Loucy (cell line): ENCODE measurements around the gene SHROOM2.

Experiments
- H2AFZ ChIP-seq: fragments of 200-600 bp; sonication (generic); 2 replicates; pipeline ENCODE4 v1.6.0; 2016; ENCODE audit warnings: antibody characterized with exemption, mild to moderate bottlenecking, low read length, moderate library complexity
- H3F3A ChIP-seq: fragments of 200-600 bp; 2 replicates; pipeline ENCODE4 v1.6.0; 2016; ENCODE audit warnings: antibody characterized with exemption, low read depth, mild to moderate bottlenecking
- H3K27me3 ChIP-seq: fragments of 200-600 bp; sonication (generic); 2 replicates; pipeline ENCODE4 v1.6.1; 2014; ENCODE audit warnings: low read length, mild to moderate bottlenecking; ENCODE audit not compliant: insufficient read depth, poor library complexity, severe bottlenecking
- H3K36me3 ChIP-seq: fragments of 200-600 bp; sonication (generic); 2 replicates; pipeline ENCODE4 v1.6.1; 2016; ENCODE audit warnings: low read length; ENCODE audit not compliant: insufficient read depth
- H3K4me1 ChIP-seq: fragments of 200-600 bp; sonication (generic); 2 replicates; pipeline ENCODE4 v1.5.1; 2014; ENCODE audit warnings: low read length, mild to moderate bottlenecking; ENCODE audit not compliant: insufficient read depth, poor library complexity, severe bottlenecking
- H3K4me2 ChIP-seq: fragments of 200-600 bp; sonication (generic); 2 replicates; pipeline ENCODE4 v1.6.0; 2014; ENCODE audit warnings: antibody characterized with exemption, low read length, low read depth, mild to moderate bottlenecking; ENCODE audit not compliant: poor library complexity, severe bottlenecking
- H3K4me3 ChIP-seq: fragments of 200-600 bp; sonication (generic); 2 replicates; pipeline ENCODE4 v1.5.1; 2014; ENCODE audit warnings: low read length, mild to moderate bottlenecking, mixed read lengths; ENCODE audit not compliant: poor library complexity, severe bottlenecking
- H3K79me2 ChIP-seq: fragments of 200-600 bp; sonication (generic); 2 replicates; pipeline ENCODE4 v1.6.1; 2014; ENCODE audit warnings: low read length; ENCODE audit not compliant: insufficient read depth
- H3K9ac ChIP-seq: fragments of 200-600 bp; sonication (generic); 2 replicates; pipeline ENCODE4 v1.6.0; 2014; ENCODE audit warnings: mild to moderate bottlenecking, low read depth, low read length, moderate library complexity; ENCODE audit not compliant: poor library complexity, severe bottlenecking
- H3K9me2 ChIP-seq: fragments of 200-600 bp; sonication (generic); replicated peaks from 2 replicates; pipeline ENCODE4 v1.6.1; 2016; ENCODE audit warnings: low read depth, low read length, mixed read lengths
- H3K9me3 ChIP-seq: fragments of 200-600 bp; sonication (generic); 2 replicates; pipeline ENCODE4 v1.6.1; 2014; ENCODE audit warnings: mild to moderate bottlenecking, antibody characterized with exemption, low read length, low read depth; ENCODE audit not compliant: insufficient read depth
- H4K20me1 ChIP-seq: fragments of 200-600 bp; sonication (generic); 2 replicates; pipeline ENCODE4 v1.6.0; 2014; ENCODE audit warnings: antibody characterized with exemption, low read length, mild to moderate bottlenecking; ENCODE audit not compliant: insufficient read depth, poor library complexity, severe bottlenecking
- EZH2phosphoT487 ChIP-seq: fragments of 200-600 bp; IDR thresholded peaks from 2 replicates; pipeline ENCODE4 v1.6.1; 2018; ENCODE audit warnings: antibody characterized with exemption, mild to moderate bottlenecking, moderate library complexity, borderline replicate concordance
- TF ChIP-seq, protein P1 (sequence below): fragments of 200-600 bp; sonication (generic); conservative IDR thresholded peaks from 2 replicates; pipeline ENCODE4 v1.5.1; 2014; ENCODE audit warnings: mild to moderate bottlenecking, antibody characterized with exemption, low read length

Gene SHROOM2

DNA sequence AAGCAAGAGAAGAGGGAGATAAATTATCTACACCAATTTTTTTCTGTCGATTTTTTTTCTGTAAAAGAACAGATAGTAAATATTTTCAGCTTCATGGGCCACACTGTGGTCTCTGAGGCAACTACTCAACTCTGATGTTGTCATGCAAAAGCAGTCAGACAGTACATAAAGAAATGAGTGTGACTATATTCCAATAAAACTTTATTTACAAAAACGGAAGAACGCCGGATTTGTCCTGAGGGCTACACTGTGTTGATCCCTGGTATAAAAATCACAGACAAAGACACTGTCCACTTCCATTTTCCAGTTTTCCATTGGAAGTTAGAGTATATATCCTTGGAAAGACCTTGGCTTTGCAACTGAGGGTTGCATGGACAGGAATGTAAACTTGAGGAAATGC is 38.6 kb upstream of the SHROOM2 start:
- TF ChIP-seq EZH2phosphoT487, result no peak
- TF ChIP-seq, protein P1, sequence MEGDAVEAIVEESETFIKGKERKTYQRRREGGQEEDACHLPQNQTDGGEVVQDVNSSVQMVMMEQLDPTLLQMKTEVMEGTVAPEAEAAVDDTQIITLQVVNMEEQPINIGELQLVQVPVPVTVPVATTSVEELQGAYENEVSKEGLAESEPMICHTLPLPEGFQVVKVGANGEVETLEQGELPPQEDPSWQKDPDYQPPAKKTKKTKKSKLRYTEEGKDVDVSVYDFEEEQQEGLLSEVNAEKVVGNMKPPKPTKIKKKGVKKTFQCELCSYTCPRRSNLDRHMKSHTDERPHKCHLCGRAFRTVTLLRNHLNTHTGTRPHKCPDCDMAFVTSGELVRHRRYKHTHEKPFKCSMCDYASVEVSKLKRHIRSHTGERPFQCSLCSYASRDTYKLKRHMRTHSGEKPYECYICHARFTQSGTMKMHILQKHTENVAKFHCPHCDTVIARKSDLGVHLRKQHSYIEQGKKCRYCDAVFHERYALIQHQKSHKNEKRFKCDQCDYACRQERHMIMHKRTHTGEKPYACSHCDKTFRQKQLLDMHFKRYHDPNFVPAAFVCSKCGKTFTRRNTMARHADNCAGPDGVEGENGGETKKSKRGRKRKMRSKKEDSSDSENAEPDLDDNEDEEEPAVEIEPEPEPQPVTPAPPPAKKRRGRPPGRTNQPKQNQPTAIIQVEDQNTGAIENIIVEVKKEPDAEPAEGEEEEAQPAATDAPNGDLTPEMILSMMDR, result no peak
- Histone ChIP-seq H3K36me3 (no peaks in the 10 kb centered on the region), H3K9me2 (no peaks in the 10 kb centered on the region), H3K4me3 (no peak overlapping the region), H3K4me1 (peaks cover 10% of the 10 kb centered on the region), H3K79me2 (no peaks in the 10 kb centered on the region), H3K4me2 (no peak overlapping the region), H3K9me3 (no peaks in the 10 kb centered on the region), H4K20me1 (no peaks in the 10 kb centered on the region), H3K9ac (no peak overlapping the region), H3K27me3 (peaks cover 14% of the 10 kb centered on the region), H3F3A (no peaks in the 10 kb centered on the region), H2AFZ (no peak overlapping the region)

DNA sequence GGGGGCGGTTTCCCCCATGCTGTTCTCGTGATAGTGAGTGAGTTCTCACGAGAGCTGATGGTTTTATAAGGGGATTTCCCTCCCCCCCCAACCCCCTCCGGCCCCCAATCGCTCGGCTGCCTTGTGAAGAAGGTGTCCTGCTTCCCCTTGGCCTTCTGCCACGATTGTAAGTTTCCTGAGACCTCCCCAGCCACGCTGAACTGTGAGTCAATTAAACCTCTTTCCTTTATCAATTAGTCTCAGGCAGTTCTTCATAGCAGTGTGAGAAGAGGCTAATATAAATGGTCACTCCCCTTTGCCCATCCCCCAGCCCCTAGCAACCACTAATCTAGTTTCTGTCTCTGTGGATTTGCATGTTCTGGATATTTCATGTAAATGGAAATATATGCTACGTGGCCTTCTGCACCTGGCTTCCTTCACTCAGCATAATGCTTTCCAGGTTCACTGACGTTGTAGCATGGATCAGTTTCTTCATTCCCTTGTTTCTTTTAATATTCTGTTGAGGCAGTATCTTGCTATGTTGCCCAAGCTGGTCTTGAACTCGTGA is 37.0 kb upstream of the SHROOM2 start:
- Histone ChIP-seq H3K79me2 (no peaks in the 10 kb centered on the region), H3K9me3 (no peaks in the 10 kb centered on the region), H3K4me2 (no peak overlapping the region), H3K36me3 (no peaks in the 10 kb centered on the region), H3K9me2 (no peaks in the 10 kb centered on the region), H3F3A (no peaks in the 10 kb centered on the region), H3K4me1 (peaks cover 10% of the 10 kb centered on the region), H3K4me3 (no peak overlapping the region), H3K27me3 (no peaks in the 10 kb centered on the region), H3K9ac (no peak overlapping the region), H2AFZ (no peak overlapping the region), H4K20me1 (no peaks in the 10 kb centered on the region)
- TF ChIP-seq, protein P1, result no peak
- no peak for TF ChIP-seq EZH2phosphoT487

DNA sequence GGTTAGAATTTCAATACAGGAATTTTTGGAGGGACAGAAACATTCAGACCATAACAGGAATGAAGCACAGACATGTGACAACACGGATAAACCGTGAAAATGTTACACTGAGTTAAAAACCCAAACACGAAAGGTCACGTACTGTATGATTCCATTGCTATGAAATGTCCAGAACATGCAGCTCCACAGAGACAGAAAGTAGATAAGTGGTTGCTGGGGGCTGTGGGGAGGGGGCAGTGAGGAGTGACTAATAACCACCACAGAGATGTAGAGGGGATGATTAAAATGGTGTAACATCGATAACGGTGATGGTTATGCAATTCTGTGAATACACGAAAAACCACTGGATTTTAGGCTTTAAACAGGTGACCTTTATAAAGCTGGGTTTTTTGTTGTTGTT is 28.9 kb upstream of the SHROOM2 start:
- Histone ChIP-seq H3K4me3 (no peak overlapping the region), H3K4me1 (no peaks in the 10 kb centered on the region), H4K20me1 (no peaks in the 10 kb centered on the region), H2AFZ (no peak overlapping the region), H3K9ac (no peak overlapping the region), H3K9me3 (no peaks in the 10 kb centered on the region), H3K36me3 (no peaks in the 10 kb centered on the region), H3F3A (no peaks in the 10 kb centered on the region), H3K27me3 (no peaks in the 10 kb centered on the region), H3K9me2 (no peaks in the 10 kb centered on the region), H3K79me2 (no peaks in the 10 kb centered on the region), H3K4me2 (no peak overlapping the region)
- TF ChIP-seq, protein P1, result no peak
- TF ChIP-seq EZH2phosphoT487, result no peak
